ENCODE data around the gene CCSER2.
"Not testable (repeated sequence)": the region's sequence is repeated elsewhere in the genome, so short reads cannot be mapped to it uniquely, and the experiment has no call there.

- TF ChIP-seq CTCF, POLR2A (IDR thresholded peaks at IDR 0.05): not testable (repeated sequence)
Measured at GRCh38 chr10:84527386-84527785, 199.0 kb downstream of the CCSER2 start.

Measured in esophagus squamous epithelium (tissue), 4 donors.